Activated B cell treated with CpG ODN at 0.5 μM for 24 hours (primary cell): ENCODE data around the gene GPR108. TPM values are rescaled to one million over a fixed set of nuclear protein-coding genes. Genes with fewer than 3 reads are reported as not detected.

Experiments
- ATAC-seq: fragments of 200-7000 bp; cut with Tn5 transposase; one replicate; pipeline ENCODE4 v1.10.0; 2021; ENCODE audit warnings: low read depth, mild to moderate bottlenecking, moderate library complexity
- CTCF ChIA-PET: fragments of 350-600 bp; sonication (Branson Sonifier 250); formaldehyde crosslinking; loops from one replicate; lab custom pipeline; 2021; ENCODE audit warnings: antibody characterized with exemption; lab: Charles Lee
- POLR2A ChIA-PET: fragments of 350-600 bp; sonication (Branson Sonifier 250); formaldehyde crosslinking; loops from one replicate; lab custom pipeline; 2021; ENCODE audit warnings: antibody characterized with exemption; lab: Charles Lee
- DNase-seq: peaks from one replicate; pipeline ENCODE4 v3.0.0; 2022
- H3K27ac Mint-ChIP-seq: one replicate; pipeline ENCODE4 v1.8.0; 2020; ENCODE audit warnings: mixed read lengths
- H3K27me3 Mint-ChIP-seq: one replicate; pipeline ENCODE4 v1.8.0; 2021; ENCODE audit warnings: mixed read lengths
- H3K36me3 Mint-ChIP-seq: one replicate; pipeline ENCODE4 v1.8.0; 2021; ENCODE audit warnings: low read depth, mixed read lengths
- H3K4me1 Mint-ChIP-seq: one replicate; pipeline ENCODE4 v1.8.0; 2021; ENCODE audit warnings: mixed read lengths
- H3K4me3 Mint-ChIP-seq: one replicate; pipeline ENCODE4 v1.8.0; 2020; ENCODE audit warnings: mild to moderate bottlenecking, mixed read lengths
- H3K9me3 Mint-ChIP-seq: one replicate; pipeline ENCODE4 v1.8.0; 2020; ENCODE audit warnings: mixed read lengths
- CTCF ChIP-seq: fragments of 200-600 bp; IDR thresholded peaks from one replicate; pipeline ENCODE4 v1.8.0; 2022; ENCODE audit warnings: antibody characterized with exemption, mild to moderate bottlenecking
- intact Hi-C: fragments of 100-400 bp; cut with micrococcal nuclease; formaldehyde crosslinking; loops from one replicate; pipeline ENCODE4 v1.15.1; 2024
- total RNA-seq: library from RNA; stranded (reverse); gene quantifications from 2 replicates; pipeline ENCODE4 v1.2.3, GENCODE V29; 2022

GPR108 gene
- total RNA-seq, 1 donor from 2014 or later: 55.6 TPM

- peaks cover 67% of the 10 kb centered on the region for H3K36me3 Mint-ChIP-seq
- no peak for TF ChIP-seq CTCF
- POLR2A ChIA-PET: interaction anchor here (0.8 to 1.8 kb wide), 3 partner anchors 8 to 59 kb away, joined by 3 read pairs; no protein-coding TSS in a partner anchor
- CTCF ChIA-PET: no interaction called here
- no peak overlapping the region for H3K27ac Mint-ChIP-seq
- no peaks in the 10 kb centered on the region for H3K27me3 Mint-ChIP-seq
- no peaks in the 10 kb centered on the region for H3K9me3 Mint-ChIP-seq
- no peak for ATAC-seq
- peak overlapping the region; percentile 4 for H3K4me3 Mint-ChIP-seq
- intact Hi-C loops: no loop called here
- peaks cover 16% of the 10 kb centered on the region for H3K4me1 Mint-ChIP-seq
- DNase-seq: no peak
Observed at GRCh38 chr19:6743714-6744380, 6.5 kb upstream of the GPR108 start.

GRCh38 chr19:6743066-6743465 lies 5.7 kb upstream of the GPR108 start:
- intact Hi-C loops: no loop called here
- TF ChIP-seq CTCF: no peak
- ChIA-PET CTCF (no interaction called here), POLR2A (interaction anchor here (1.5 to 1.8 kb wide), 2 partner anchors 9 to 59 kb away, joined by 3 read pairs; no protein-coding TSS in a partner anchor)
- H3K9me3 Mint-ChIP-seq: no peaks in the 10 kb centered on the region
- H3K4me1 Mint-ChIP-seq: peaks cover 24% of the 10 kb centered on the region
- H3K4me3 Mint-ChIP-seq: no peak overlapping the region
- peaks cover 60% of the 10 kb centered on the region for H3K36me3 Mint-ChIP-seq
- H3K27ac Mint-ChIP-seq: no peak overlapping the region
- DNase-seq: no peak
- no peak for ATAC-seq
- H3K27me3 Mint-ChIP-seq: no peaks in the 10 kb centered on the region

GRCh38 chr19:6740589-6741343 lies 3.4 kb upstream of the GPR108 start:
- CTCF ChIA-PET: interaction anchor here (1.3 to 1.5 kb wide), 3 partner anchors 32 to 224 kb away, joined by 4 read pairs; partner anchors contain the start of gene VAV1
- POLR2A ChIA-PET: interaction anchor here (0.6 to 6.9 kb wide), 9 partner anchors 12 to 222 kb away, joined by 3 to 81 read pairs (median 5); partner anchors contain the start of genes SH2D3A and VAV1
- TF ChIP-seq CTCF: no peak
- peaks cover 47% of the 10 kb centered on the region for H3K36me3 Mint-ChIP-seq
- no peak for ATAC-seq
- no peaks in the 10 kb centered on the region for H3K9me3 Mint-ChIP-seq
- peak overlapping the region; percentile 90 for H3K4me3 Mint-ChIP-seq
- H3K27ac Mint-ChIP-seq: peak overlapping the region; percentile 81
- intact Hi-C loops: loop anchor here (1.0 kb wide), 1 partner anchor 32 kb away; the partner anchor contains the start of gene VAV1
- peaks cover 39% of the 10 kb centered on the region for H3K4me1 Mint-ChIP-seq
- no peaks in the 10 kb centered on the region for H3K27me3 Mint-ChIP-seq
- peak; percentile 56 for DNase-seq

- H3K27ac Mint-ChIP-seq: peak overlapping the region; percentile 81
- peak; percentile 44 for DNase-seq
- intact Hi-C loops: loop anchor here (1.0 to 5.0 kb wide), 6 partner anchors 13 to 948 kb away; partner anchors contain the start of genes ARHGEF18 and DUS3L
- no peak for TF ChIP-seq CTCF
- H3K36me3 Mint-ChIP-seq: peaks cover 39% of the 10 kb centered on the region
- no peaks in the 10 kb centered on the region for H3K27me3 Mint-ChIP-seq
- ChIA-PET POLR2A (interaction anchor here (0.5 to 6.9 kb wide), 7 partner anchors 14 to 221 kb away, joined by 3 to 81 read pairs (median 4); partner anchors contain the start of gene VAV1), CTCF (no interaction called here)
- peaks cover 44% of the 10 kb centered on the region for H3K4me1 Mint-ChIP-seq
- no peak for ATAC-seq
- no peaks in the 10 kb centered on the region for H3K9me3 Mint-ChIP-seq
- H3K4me3 Mint-ChIP-seq: peak overlapping the region; percentile 90
Observed at GRCh38 chr19:6739883-6740588, 2.7 kb upstream of the GPR108 start.
